WI38 (cell line): ENCODE measurements around the gene OSMR.

Source experiments
- H3K4me3 ChIP-seq: 2 replicates; pipeline ENCODE4 v1.5.1; 2011; ENCODE audit warnings: low read depth, mild to moderate bottlenecking, control low read depth, low read length
- CTCF ChIP-seq: IDR thresholded peaks from 2 replicates; pipeline ENCODE4 v1.5.1; 2012; ENCODE audit warnings: low read depth, mild to moderate bottlenecking, control low read depth, low read length

The OSMR gene

DNA sequence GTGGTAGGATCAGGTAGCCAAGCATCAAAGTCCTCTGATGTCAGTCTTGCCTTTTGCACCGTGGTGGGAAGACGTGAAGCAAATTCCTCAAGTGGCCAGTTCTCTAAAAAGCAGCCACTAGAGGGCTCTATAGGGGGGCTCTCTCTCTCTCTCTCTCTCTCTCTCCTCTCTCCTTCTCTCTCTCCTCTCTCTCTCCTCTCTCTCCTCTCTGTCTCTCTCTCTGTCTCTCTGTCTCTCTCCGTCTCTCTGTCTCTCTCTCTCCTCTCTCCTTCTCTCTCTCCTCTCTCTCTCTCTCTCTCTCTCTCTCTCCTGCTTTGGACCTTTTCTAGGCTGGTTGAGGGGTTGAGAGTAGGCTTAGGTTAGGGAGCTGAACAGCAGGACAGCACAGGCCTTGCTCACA is 13.9 kb upstream of the OSMR start:
- TF ChIP-seq CTCF = peak; percentile 62
- H3K4me3 ChIP-seq = no peak overlapping the region

DNA sequence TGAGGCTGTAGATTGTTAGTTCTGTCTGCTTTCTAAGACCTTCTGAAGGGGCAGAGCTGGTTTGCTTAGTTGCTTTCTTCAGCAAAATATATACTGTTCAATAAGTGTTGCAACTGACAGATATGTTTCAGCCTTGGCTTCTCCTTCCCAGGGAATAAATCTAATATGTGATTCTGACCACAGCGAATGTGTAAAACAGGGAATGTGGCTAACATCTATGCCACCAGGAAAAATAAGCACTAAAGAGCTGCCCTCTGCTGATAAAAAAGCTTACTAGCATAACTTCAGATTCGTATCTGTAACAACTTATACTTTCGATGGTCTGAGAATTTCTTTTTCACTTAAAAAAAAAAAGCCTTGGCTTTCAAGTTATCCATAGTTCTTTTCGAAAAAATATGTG is 13.0 kb upstream of the OSMR start:
- no peak for TF ChIP-seq CTCF

GRCh38 chr5:38835887-38836286 is 9.9 kb upstream of the OSMR start:
- no peak for TF ChIP-seq CTCF
- no peak overlapping the region for H3K4me3 ChIP-seq

More for the DNA sequence above, 13.0 kb upstream of the OSMR start:
- H3K4me3 ChIP-seq = no peak overlapping the region

GRCh38 chr5:38837416-38837815 is 8.4 kb upstream of the OSMR start:
- no peak for TF ChIP-seq CTCF
- H3K4me3 ChIP-seq = no peak overlapping the region

- H3K4me3 ChIP-seq = no peak overlapping the region
- no peak for TF ChIP-seq CTCF
These were observed 7.9 kb upstream of the OSMR start for GRCh38 chr5:38837932-38838331.

DNA sequence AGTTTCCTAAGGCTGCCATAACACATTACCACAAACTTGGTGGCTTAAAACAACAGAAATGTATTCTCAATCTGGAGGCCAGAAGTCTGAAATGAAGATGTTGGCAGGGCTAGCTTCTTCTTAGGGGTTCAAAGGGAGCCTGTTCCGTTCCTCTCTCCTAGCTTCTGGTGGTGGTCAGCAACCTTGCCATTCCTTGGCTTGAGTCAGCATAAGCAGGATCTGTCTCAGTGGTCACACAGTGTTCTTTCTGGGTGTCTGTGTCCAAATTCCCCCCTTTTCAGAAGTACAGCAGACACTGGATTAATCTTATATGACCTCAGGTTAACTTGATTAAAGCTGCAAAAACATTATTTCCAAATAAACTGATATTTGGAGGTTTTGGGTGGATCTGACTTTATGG is 2.1 kb upstream of the OSMR start:
- TF ChIP-seq CTCF = no peak
- no peak overlapping the region for H3K4me3 ChIP-seq

GRCh38 chr5:38846379-38847011 is 683 bp downstream of the OSMR start:
- H3K4me3 ChIP-seq = peak overlapping the region; percentile 95
- TF ChIP-seq CTCF = no peak
